HepG2 (cell line): ENCODE measurements around the gene ACBD5. TPM values are rescaled to one million over a fixed set of nuclear protein-coding genes. Genes with fewer than 3 reads are reported as not detected.

Experiments
- ARID4A ChIP-seq: sonication (generic); formaldehyde crosslinking; IDR thresholded peaks from 2 replicates; pipeline ENCODE4 v1.5.0; 2020; ENCODE audit warnings: mild to moderate bottlenecking, missing genetic modification reagents, borderline replicate concordance
- ATF2 ChIP-seq: sonication (generic); formaldehyde crosslinking; IDR thresholded peaks from 2 replicates; pipeline ENCODE4 v1.4.0; 2020; ENCODE audit warnings: missing genetic modification reagents
- CC2D1A ChIP-seq: sonication (generic); formaldehyde crosslinking; IDR thresholded peaks from 2 replicates; pipeline ENCODE4 v1.8.1; 2023; ENCODE audit warnings: mild to moderate bottlenecking, missing genetic modification reagents
- DNMT3B ChIP-seq: conservative IDR thresholded peaks from 2 replicates; pipeline ENCODE4 v1.6.1; 2016; ENCODE audit warnings: missing biosample characterization, control low read depth
- EZH2 ChIP-seq: conservative IDR thresholded peaks from 2 replicates; pipeline ENCODE4 v1.6.1; 2012; ENCODE audit warnings: mild to moderate bottlenecking, low read depth, low read length, moderate library complexity
- FOXJ3 ChIP-seq: sonication (generic); formaldehyde crosslinking; IDR thresholded peaks from 2 replicates; pipeline ENCODE4 v1.4.0; 2020; ENCODE audit warnings: missing genetic modification reagents, mild to moderate bottlenecking, borderline replicate concordance
- GATAD2A ChIP-seq: IDR thresholded peaks from 2 replicates; pipeline ENCODE4 v1.6.1; 2016
- HNRNPLL ChIP-seq: fragments of 200-400 bp; formaldehyde crosslinking; IDR thresholded peaks from 2 replicates; pipeline ENCODE4 v1.6.1; 2017; ENCODE audit warnings: mild to moderate bottlenecking, low read depth, low read length; ENCODE audit not compliant: poor library complexity, severe bottlenecking
- HOXA3 ChIP-seq: sonication (generic); formaldehyde crosslinking; IDR thresholded peaks from 2 replicates; pipeline ENCODE4 v1.5.0; 2020; ENCODE audit warnings: missing genetic modification reagents
- JUN ChIP-seq: sonication (generic); formaldehyde crosslinking; IDR thresholded peaks from 2 replicates; pipeline ENCODE4 v1.4.0; 2020; ENCODE audit warnings: mild to moderate bottlenecking, missing genetic modification reagents
- KAT2B ChIP-seq: fragments of 150-350 bp; IDR thresholded peaks from 2 replicates; pipeline ENCODE4 v1.6.1; 2014; ENCODE audit warnings: low read depth, low read length, borderline replicate concordance
- MXI1 ChIP-seq: IDR thresholded peaks from 3 replicates; pipeline ENCODE4 v1.6.1; 2012; ENCODE audit warnings: low read depth, low read length, inconsistent platforms, borderline replicate concordance
- PCBP1 ChIP-seq: fragments of 200-400 bp; formaldehyde crosslinking; IDR thresholded peaks from 2 replicates; pipeline ENCODE4 v1.6.1; 2017; ENCODE audit warnings: mild to moderate bottlenecking, low read depth, low read length, borderline replicate concordance
- POLR2A ChIP-seq, 2 experiments: IDR thresholded peaks; 2 replicates each; pipeline ENCODE4 v1.6.1; 2011; ENCODE audit warnings: low read depth in 2 of 2, low read length in 2 of 2, mild to moderate bottlenecking in 1 of 2, moderate library complexity in 1 of 2; ENCODE audit not compliant: insufficient read depth in 1 of 2
- SNAI1 ChIP-seq: sonication (generic); formaldehyde crosslinking; IDR thresholded peaks from 2 replicates; pipeline ENCODE4 v1.5.0; 2020; ENCODE audit warnings: mild to moderate bottlenecking, missing genetic modification reagents, borderline replicate concordance
- TOE1 ChIP-seq: sonication (generic); formaldehyde crosslinking; IDR thresholded peaks from 2 replicates; pipeline ENCODE4 v1.4.0; 2020; ENCODE audit warnings: mild to moderate bottlenecking, missing genetic modification reagents
- ZBTB20 ChIP-seq: sonication (generic); formaldehyde crosslinking; IDR thresholded peaks from 2 replicates; pipeline ENCODE4 v1.8.1; 2023; ENCODE audit warnings: missing genetic modification reagents, low read depth, mild to moderate bottlenecking, borderline replicate concordance
- ZNF230 ChIP-seq: sonication (generic); formaldehyde crosslinking; IDR thresholded peaks from 2 replicates; pipeline ENCODE4 v1.4.0; 2020; ENCODE audit warnings: mild to moderate bottlenecking, missing genetic modification reagents
- ZNF280D ChIP-seq: sonication (generic); formaldehyde crosslinking; IDR thresholded peaks from 2 replicates; pipeline ENCODE4 v1.5.1; 2020; ENCODE audit warnings: mild to moderate bottlenecking, missing genetic modification reagents
- ZSCAN20 ChIP-seq: sonication (generic); formaldehyde crosslinking; IDR thresholded peaks from 2 replicates; pipeline ENCODE4 v1.4.0; 2020; ENCODE audit warnings: missing genetic modification reagents, mild to moderate bottlenecking, borderline replicate concordance
- ZSCAN30 ChIP-seq: sonication (generic); formaldehyde crosslinking; IDR thresholded peaks from 2 replicates; pipeline ENCODE4 v1.5.0; 2020; ENCODE audit warnings: mild to moderate bottlenecking, missing genetic modification reagents
- polyA plus RNA-seq, 8 experiments: library from polyadenylated mRNA; depleted of rRNA in 3 of 8; stranded (reverse) in 7 of 8; unstranded in 1 of 8; fragments of >200 nt; fragmentation: Illumina TruSeq in 4 of 8; extraction: Trizol in 4 of 8; gene quantifications; 2 replicates each; pipeline versions ENCODE4 v1.2.1 to v1.2.3, GENCODE V29; 2011 to 2016; ENCODE audit warnings: low read depth in 4 of 8, missing spikeins in 1 of 8, mixed read lengths in 1 of 8; ENCODE audit not compliant: insufficient read depth in 1 of 8
- total RNA-seq, 5 experiments: library from RNA; depleted of rRNA; stranded (reverse); fragments of >200 nt; fragmentation: Illumina TruSeq; extraction: Trizol; gene quantifications; 2 replicates each; pipeline ENCODE4 v1.2.3, GENCODE V29; 2016; ENCODE audit warnings: low read depth in 1 of 5

The ACBD5 gene
- total and polyA plus RNA-seq, 2 of the 13 experiments (the other 11 are each of a cell fraction or from before 2014, with no cell fraction given), result 10.3 to 14.8 TPM

GRCh38 chr10:27155066-27155754, 85.4 kb downstream of the ACBD5 start, which contains the start of gene MASTL (continued):
- TF ChIP-seq ZNF280D (CRISPR knock-in tag), result peak; percentile 20; the same call in 1 of the 2 replicates
- TF ChIP-seq EZH2, result no peak
- peak; percentile 95 for TF ChIP-seq HOXA3 (CRISPR knock-in tag)
- peak; percentile 78; the same call in 1 of the 2 replicates for TF ChIP-seq ZSCAN30 (CRISPR knock-in tag)
- no peak for TF ChIP-seq ZBTB20 (CRISPR knock-in tag)
- peak; percentile 90 for TF ChIP-seq HNRNPLL
- peak; percentile 51; the same call in 1 of the 2 replicates for TF ChIP-seq GATAD2A (CRISPR knock-in tag)
- TF ChIP-seq ARID4A (CRISPR knock-in tag), result peak; percentile 83; the same call in 1 of the 2 replicates
- peak; percentile 81; the same call in 1 of the 2 replicates for TF ChIP-seq JUN
- TF ChIP-seq CC2D1A (CRISPR knock-in tag), result no peak
- TF ChIP-seq MXI1, result peak; percentile 72; the same call in 2 of the 3 replicates
- TF ChIP-seq DNMT3B (CRISPR knock-in tag), result no peak; the same call in 1 of the 2 replicates
- TF ChIP-seq ZNF230 (CRISPR knock-in tag), result 0 out of 2 replicates have a peak, but pooled peaks have one; percentile 38
- TF ChIP-seq KAT2B, result no peak
- TF ChIP-seq POLR2A (IDR thresholded peaks at IDR 0.05; ENCODE audit: insufficient read depth in 1 of 2, low read depth in 2 of 2, low read length in 2 of 2), result peak; percentile 79 to 94
- TF ChIP-seq TOE1, result no peak
- TF ChIP-seq ZSCAN20 (CRISPR knock-in tag), result peak; percentile 44; the same call in 1 of the 2 replicates
- TF ChIP-seq FOXJ3 (CRISPR knock-in tag), result no peak
- TF ChIP-seq PCBP1, result no peak
- 0 out of 2 replicates have a peak, but pooled peaks have one; percentile 24 for TF ChIP-seq SNAI1 (CRISPR knock-in tag)
- peak; percentile 94 for TF ChIP-seq ATF2 (CRISPR knock-in tag)
